Neural cell (in vitro differentiated cells): ENCODE measurements around the gene NPEPL1. TPM values are rescaled to one million over a fixed set of nuclear protein-coding genes. Genes with fewer than 3 reads are reported as not detected.

Experiments used
- H2AFZ ChIP-seq: fragments of 200-600, 300-800 bp; sonication (generic), shearing (Covaris generic); 2 replicates; pipeline ENCODE4 v1.6.0; 2014; ENCODE audit warnings: low read depth, mild to moderate bottlenecking, antibody characterized with exemption, low read length, moderate library complexity
- H3F3A ChIP-seq: fragments of 200-600 bp; shearing (Covaris generic); 2 replicates; pipeline ENCODE4 v1.6.1; 2016; ENCODE audit warnings: mild to moderate bottlenecking, moderate library complexity, mixed read lengths, antibody characterized with exemption, low read length; ENCODE audit not compliant: insufficient read depth, poor library complexity, severe bottlenecking
- H3K27ac ChIP-seq: fragments of 200-600, 300-800 bp; sonication (generic), shearing (Covaris generic); 2 replicates; pipeline ENCODE4 v1.5.1; 2014; ENCODE audit warnings: mild to moderate bottlenecking, low read length, moderate library complexity
- H3K27me3 ChIP-seq: fragments of 300-800, 200-600 bp; sonication (generic), shearing (Covaris generic); 2 replicates; pipeline ENCODE4 v1.6.0; 2014; ENCODE audit warnings: mild to moderate bottlenecking, low read depth, low read length, moderate library complexity; ENCODE audit not compliant: insufficient read depth
- H3K36me3 ChIP-seq: fragments of 300-800, 200-600 bp; sonication (generic), shearing (Covaris generic); 2 replicates; pipeline ENCODE4 v1.5.1; 2014; ENCODE audit warnings: mild to moderate bottlenecking, antibody characterized with exemption, low read length, moderate library complexity; ENCODE audit not compliant: insufficient read depth
- H3K4me2 ChIP-seq: fragments of 300-800, 200-600 bp; sonication (generic), shearing (Covaris generic); 2 replicates; pipeline ENCODE4 v1.6.0; 2014; ENCODE audit warnings: mild to moderate bottlenecking, low read length
- H3K4me3 ChIP-seq: fragments of 300-800, 200-600 bp; sonication (generic), shearing (Covaris generic); 2 replicates; pipeline ENCODE4 v1.5.1; 2014; ENCODE audit warnings: mild to moderate bottlenecking, low read length, moderate library complexity
- H3K79me2 ChIP-seq: fragments of 200-600 bp; shearing (Covaris generic); replicated peaks from 2 replicates; pipeline ENCODE4 v1.6.0; 2014; ENCODE audit warnings: mild to moderate bottlenecking, low read length, moderate library complexity; ENCODE audit not compliant: insufficient read depth
- H3K9ac ChIP-seq: fragments of 300-800, 200-600 bp; sonication (generic), shearing (Covaris generic); 2 replicates; pipeline ENCODE4 v1.6.1; 2016; ENCODE audit warnings: mild to moderate bottlenecking, low read length, mixed read lengths
- H3K9me2 ChIP-seq: fragments of 200-600 bp; shearing (Covaris generic); 2 replicates; pipeline ENCODE4 v1.6.1; 2016; ENCODE audit warnings: mild to moderate bottlenecking, low read length, mixed read lengths; ENCODE audit not compliant: insufficient read depth
- H3K9me3 ChIP-seq: fragments of 200-600, 300-800 bp; sonication (generic), shearing (Covaris generic); 2 replicates; pipeline ENCODE4 v1.6.1; 2016; ENCODE audit warnings: mild to moderate bottlenecking, mixed run types, low read length, moderate library complexity, mixed read lengths
- H4K20me1 ChIP-seq: fragments of 200-600 bp; shearing (Covaris generic); 2 replicates; pipeline ENCODE4 v1.6.1; 2016; ENCODE audit warnings: mild to moderate bottlenecking, mixed run types; ENCODE audit not compliant: insufficient read depth
- EP300 ChIP-seq: fragments of 450-650 bp; conservative IDR thresholded peaks from 2 replicates; pipeline ENCODE4 v1.6.1; 2014; ENCODE audit warnings: antibody characterized with exemption, mild to moderate bottlenecking, moderate library complexity; ENCODE audit not compliant: poor library complexity, severe bottlenecking
- EZH2 ChIP-seq: fragments of 200-600, 300-800 bp; shearing (Covaris generic), sonication (generic); IDR thresholded peaks from 2 replicates; pipeline ENCODE4 v1.6.1; 2014; ENCODE audit warnings: antibody characterized with exemption, low read length, borderline replicate concordance, mild to moderate bottlenecking; ENCODE audit not compliant: insufficient read depth, poor library complexity, severe bottlenecking
- POLR2AphosphoS5 ChIP-seq: IDR thresholded peaks from 2 replicates; pipeline ENCODE4 v1.6.1; 2012
- SMC3 ChIP-seq: fragments of 450-650 bp; conservative IDR thresholded peaks from 2 replicates; pipeline ENCODE4 v1.6.1; 2014; ENCODE audit warnings: antibody characterized with exemption, mild to moderate bottlenecking, moderate library complexity; ENCODE audit not compliant: poor library complexity
- TAF1 ChIP-seq: IDR thresholded peaks from 2 replicates; pipeline ENCODE4 v1.6.1; 2012; ENCODE audit warnings: low read depth
- polyA plus RNA-seq: library from polyadenylated mRNA; depleted of rRNA; stranded (reverse); fragments of >200 nt; gene quantifications from 2 replicates; pipeline ENCODE4 v1.2.3, GENCODE V29; 2014
- TF ChIP-seq, protein P1 (sequence below): IDR thresholded peaks from 2 replicates; pipeline ENCODE4 v1.6.1; 2012; ENCODE audit warnings: borderline replicate concordance

Gene NPEPL1
- polyA plus RNA-seq, 1 donor from 2014 or later, result 63.4 TPM

DNA sequence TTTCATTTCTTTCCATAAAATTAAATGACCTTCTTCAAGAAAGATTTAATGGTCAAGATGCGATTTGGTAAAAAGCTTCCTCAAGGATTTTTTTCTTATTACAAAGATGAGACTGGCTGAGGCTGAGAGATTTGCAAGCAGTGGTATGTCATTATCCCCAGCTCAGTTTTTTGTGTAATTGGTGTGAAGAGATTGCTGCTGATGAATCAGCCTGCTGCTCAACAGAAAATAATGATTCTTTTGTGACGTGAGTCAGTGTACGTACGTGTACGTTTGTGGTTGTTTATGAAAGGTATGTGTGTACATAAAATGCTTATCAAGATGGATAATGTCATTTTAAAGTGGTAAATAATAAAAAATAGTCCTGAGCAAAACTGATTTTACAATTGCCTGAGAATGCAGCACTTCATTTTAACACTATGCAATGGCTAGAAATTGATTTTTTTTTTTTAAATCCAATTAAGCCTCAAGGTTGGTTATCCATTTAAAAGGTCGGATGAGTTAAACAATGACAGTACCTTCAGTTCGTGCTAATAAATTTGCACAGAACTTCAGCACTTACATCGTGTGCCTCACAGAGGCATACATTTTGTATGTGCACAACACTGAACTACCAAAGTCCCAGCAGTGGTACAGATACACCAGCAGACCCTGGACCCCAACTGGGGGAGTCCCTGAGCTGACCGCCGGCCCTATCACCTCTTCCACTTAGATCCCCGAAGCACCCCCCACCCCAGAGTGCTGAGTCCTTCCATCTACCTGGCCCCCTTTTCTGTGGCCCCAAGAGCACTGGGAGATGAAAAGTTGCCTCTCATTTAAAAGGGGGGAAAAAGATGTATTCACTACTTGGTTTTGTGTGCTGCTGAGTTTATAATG lies 9.7 kb upstream of the NPEPL1 start:
- TF ChIP-seq, protein P1, sequence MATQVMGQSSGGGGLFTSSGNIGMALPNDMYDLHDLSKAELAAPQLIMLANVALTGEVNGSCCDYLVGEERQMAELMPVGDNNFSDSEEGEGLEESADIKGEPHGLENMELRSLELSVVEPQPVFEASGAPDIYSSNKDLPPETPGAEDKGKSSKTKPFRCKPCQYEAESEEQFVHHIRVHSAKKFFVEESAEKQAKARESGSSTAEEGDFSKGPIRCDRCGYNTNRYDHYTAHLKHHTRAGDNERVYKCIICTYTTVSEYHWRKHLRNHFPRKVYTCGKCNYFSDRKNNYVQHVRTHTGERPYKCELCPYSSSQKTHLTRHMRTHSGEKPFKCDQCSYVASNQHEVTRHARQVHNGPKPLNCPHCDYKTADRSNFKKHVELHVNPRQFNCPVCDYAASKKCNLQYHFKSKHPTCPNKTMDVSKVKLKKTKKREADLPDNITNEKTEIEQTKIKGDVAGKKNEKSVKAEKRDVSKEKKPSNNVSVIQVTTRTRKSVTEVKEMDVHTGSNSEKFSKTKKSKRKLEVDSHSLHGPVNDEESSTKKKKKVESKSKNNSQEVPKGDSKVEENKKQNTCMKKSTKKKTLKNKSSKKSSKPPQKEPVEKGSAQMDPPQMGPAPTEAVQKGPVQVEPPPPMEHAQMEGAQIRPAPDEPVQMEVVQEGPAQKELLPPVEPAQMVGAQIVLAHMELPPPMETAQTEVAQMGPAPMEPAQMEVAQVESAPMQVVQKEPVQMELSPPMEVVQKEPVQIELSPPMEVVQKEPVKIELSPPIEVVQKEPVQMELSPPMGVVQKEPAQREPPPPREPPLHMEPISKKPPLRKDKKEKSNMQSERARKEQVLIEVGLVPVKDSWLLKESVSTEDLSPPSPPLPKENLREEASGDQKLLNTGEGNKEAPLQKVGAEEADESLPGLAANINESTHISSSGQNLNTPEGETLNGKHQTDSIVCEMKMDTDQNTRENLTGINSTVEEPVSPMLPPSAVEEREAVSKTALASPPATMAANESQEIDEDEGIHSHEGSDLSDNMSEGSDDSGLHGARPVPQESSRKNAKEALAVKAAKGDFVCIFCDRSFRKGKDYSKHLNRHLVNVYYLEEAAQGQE, result no peak
- TF ChIP-seq POLR2AphosphoS5 (no peak), EP300 (no peak), TAF1 (no peak)
- no peaks in the 10 kb centered on the region for H3F3A ChIP-seq

DNA sequence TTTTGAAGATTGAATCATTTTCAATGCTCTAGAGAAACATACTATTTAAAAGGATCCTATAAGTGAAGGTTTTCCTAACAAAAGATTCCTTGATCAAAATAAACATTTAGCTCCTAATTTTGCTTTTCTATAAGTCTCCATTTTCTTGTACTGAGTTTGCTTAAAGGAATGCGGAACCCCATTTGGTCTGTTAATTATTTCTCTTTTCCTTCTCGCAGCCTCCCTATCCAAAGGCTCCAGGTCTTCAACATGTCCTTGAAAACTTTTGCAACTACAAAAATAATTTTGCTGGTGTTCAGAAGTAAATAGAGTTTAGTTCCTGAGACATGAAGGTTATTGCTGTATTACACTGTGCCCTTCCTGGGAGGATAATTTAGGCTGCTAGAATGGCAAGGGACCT lies 8.3 kb upstream of the NPEPL1 start:
- H3K9me2 ChIP-seq, result no peaks in the 10 kb centered on the region
- no peaks in the 10 kb centered on the region for H3K79me2 ChIP-seq
- H3K27ac ChIP-seq, result no peak overlapping the region
- no peaks in the 10 kb centered on the region for H3F3A ChIP-seq
- H3K9ac ChIP-seq, result no peak overlapping the region
- H3K27me3 ChIP-seq, result no peaks in the 10 kb centered on the region
- no peak overlapping the region for H2AFZ ChIP-seq
- H3K4me2 ChIP-seq, result no peak overlapping the region
- H3K9me3 ChIP-seq, result no peaks in the 10 kb centered on the region
- H3K36me3 ChIP-seq, result no peaks in the 10 kb centered on the region
- no peaks in the 10 kb centered on the region for H4K20me1 ChIP-seq
- H3K4me3 ChIP-seq, result no peak overlapping the region
- TF ChIP-seq POLR2AphosphoS5 (no peak), SMC3 (no peak), EZH2 (no peak)
- TF ChIP-seq, protein P1, result no peak

More for the DNA sequence above, 9.7 kb upstream of the NPEPL1 start:
- Histone ChIP-seq H3K27me3 (no peaks in the 10 kb centered on the region), H3K79me2 (no peaks in the 10 kb centered on the region), H4K20me1 (no peaks in the 10 kb centered on the region), H3K9me2 (no peaks in the 10 kb centered on the region), H2AFZ (no peak overlapping the region), H3K9me3 (no peaks in the 10 kb centered on the region), H3K4me3 (no peak overlapping the region), H3K4me2 (no peak overlapping the region), H3K27ac (no peak overlapping the region), H3K9ac (no peak overlapping the region), H3K36me3 (no peaks in the 10 kb centered on the region)
